HG02798 (cell line): ENCODE measurements around the gene PRB4.
"Not testable (repeated sequence)": the region's sequence is repeated elsewhere in the genome, so short reads cannot be mapped to it uniquely, and the experiment has no call there.

Experiments used
- ATAC-seq: cut with Tn5 transposase; IDR thresholded peaks from one replicate; pipeline ENCODE4 v1.9.1; 2021; ENCODE audit warnings: mild to moderate bottlenecking; ENCODE audit not compliant: unreplicated experiment, poor library complexity

The PRB4 gene

GRCh38 chr12:11310336-11310735 lies at the start of gene PRB4:
TSS of gene PRB4 (minus strand) at chr12:11310436. CDS start at chr12:11310398, 38 bp downstream.
- no peak for ATAC-seq

DNA sequence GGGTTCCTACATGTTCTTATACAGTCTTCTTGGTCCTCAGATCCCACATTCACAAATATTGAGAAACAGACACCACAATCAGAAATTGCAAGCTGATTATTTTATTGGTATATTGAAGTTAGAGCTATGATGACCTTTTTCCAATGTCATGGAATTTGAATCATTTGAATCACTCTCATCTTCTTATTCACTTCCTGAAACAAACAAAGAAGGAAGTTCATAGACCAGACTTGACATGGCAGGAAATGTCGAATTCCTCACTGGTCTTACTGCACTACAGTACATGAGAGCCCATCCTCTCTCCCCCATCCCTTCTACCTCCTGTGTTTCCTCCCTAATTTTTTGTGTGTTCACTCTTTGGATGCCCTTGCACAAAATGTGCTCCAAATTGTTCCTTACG lies 41.5 kb upstream of the PRB4 start:
- ATAC-seq, result not testable (repeated sequence)

DNA sequence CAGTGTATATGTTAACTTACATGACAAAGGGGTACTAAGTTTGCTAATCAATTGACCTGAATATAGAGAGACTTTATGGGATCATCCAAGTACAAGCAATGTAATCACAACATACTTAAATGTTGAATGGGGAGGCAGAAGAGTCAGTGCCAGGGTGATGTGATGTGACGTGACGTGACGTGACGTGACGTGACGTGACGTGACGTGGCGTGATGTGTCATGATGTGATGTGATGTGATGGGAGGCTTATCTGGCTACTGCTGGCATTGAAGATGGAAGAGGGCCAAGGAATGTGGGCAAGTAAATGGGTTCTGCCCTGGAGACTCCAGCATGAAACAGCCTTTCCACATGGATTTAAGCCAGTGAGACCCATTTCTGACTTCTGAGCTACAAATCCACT lies 38.2 kb upstream of the PRB4 start:
- no peak for ATAC-seq

- ATAC-seq, result no peak
Observed at GRCh38 chr12:11347810-11348209, 37.6 kb upstream of the PRB4 start.

GRCh38 chr12:11344500-11344899 lies 34.3 kb upstream of the PRB4 start:
- no peak for ATAC-seq

DNA sequence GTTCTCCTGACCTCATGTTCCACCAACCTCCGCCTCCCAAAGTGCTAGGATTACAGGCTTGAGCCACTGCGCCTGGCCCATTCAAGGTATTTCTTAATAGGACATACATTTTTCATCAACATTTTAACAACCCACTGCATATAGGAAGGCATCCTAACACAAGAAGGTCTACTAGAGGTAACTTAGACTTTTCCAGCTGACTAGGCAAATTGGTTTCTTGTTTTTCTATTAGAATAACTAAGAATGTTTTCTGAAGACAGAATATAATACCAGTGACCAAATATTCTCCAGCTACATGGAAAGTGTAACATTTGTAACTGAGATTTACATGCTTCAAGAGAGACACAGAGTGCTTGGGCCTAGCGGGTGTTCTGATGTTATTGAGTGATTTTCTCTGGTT lies 14.2 kb upstream of the PRB4 start:
- ATAC-seq, result no peak

DNA sequence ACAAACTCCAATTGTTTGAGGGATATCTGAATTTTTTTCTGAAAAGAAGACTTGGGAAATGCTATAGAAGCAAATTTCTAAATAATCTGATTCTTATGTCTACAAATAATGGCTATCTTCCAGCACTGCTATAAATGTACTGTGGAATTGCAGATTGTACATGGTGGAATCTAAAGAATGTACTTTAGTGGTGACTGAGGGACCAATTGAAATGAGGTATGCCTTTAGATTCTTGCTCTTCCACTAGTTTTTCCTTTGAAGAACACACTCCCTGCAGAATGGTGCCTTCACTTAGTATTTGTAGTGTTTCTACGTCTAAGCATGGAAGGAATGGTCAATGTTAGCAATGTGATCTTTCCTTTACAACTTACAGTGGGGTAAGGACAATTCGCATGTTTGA lies 11.7 kb upstream of the PRB4 start:
- no peak for ATAC-seq

- no peak for ATAC-seq
Observed at GRCh38 chr12:11307143-11307542, 3.1 kb downstream of the PRB4 start.

- ATAC-seq, result no peak
Observed at GRCh38 chr12:11273449-11273848, 36.8 kb downstream of the PRB4 start.

DNA sequence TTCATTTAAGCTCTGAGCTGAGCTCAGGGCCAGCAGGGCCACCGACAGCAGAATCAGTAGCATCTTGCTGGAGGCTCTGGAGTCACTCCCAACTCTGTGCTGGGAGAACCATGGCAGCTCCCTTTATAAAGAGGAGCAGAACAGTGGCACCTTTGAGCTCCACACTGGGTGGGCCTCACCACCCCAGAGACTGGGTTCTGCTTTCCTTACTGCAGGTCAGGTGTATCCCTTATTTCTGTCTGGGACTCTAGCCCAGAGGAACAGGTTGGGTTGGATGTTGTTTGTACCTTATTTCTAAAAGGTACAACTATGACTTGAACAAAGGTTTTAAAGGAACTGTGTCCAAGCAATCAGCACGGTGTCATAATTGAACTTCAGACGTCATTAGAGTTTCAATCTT lies 40.6 kb downstream of the PRB4 start, which contains the start of gene PRB3:
Gene PRB3 (minus strand): TSS at position 101 of the 400 bp plus-strand sequence. CDS start 38 bp downstream, at position 63.
- no peak for ATAC-seq

DNA sequence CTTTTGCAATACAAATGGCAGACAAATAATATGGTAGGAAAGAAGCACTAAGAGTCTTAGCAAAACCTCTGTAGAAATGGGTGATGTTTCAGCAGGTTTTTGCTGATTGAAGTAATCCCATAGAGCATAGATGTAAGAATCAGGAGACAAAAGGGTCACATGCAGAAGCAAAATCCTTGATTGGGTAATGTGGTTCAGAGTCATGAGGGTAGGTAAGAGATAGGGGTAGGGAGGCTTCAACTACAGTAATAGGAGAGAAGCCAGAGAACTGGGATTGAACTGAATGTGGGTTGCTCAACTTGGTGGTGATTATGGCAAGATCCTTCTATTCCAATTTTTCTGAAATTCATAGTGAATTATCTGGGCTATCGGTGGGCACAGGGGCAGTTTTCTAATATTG lies 45.7 kb downstream of the PRB4 start:
- ATAC-seq, result no peak
